Esophagus muscularis mucosa (tissue), 4 donors: ENCODE data around the gene ZNF385C.

ENCODE experiments used
- CTCF ChIP-seq, 3 experiments: fragments of 200-600 bp in 2 of 3; fragments of 450-650 bp in 1 of 3; sonication (generic) in 2 of 3; IDR thresholded peaks; one replicate each; pipeline ENCODE4 v1.5.1; 2017 to 2019; ENCODE audit warnings: antibody characterized with exemption in 3 of 3, mild to moderate bottlenecking in 2 of 3, moderate library complexity in 1 of 3
- EP300 ChIP-seq: sonication (generic); formaldehyde crosslinking; IDR thresholded peaks from one replicate; pipeline ENCODE4 v1.6.1; 2017; ENCODE audit warnings: antibody characterized with exemption
- POLR2A ChIP-seq: fragments of 450-650 bp; IDR thresholded peaks from one replicate; pipeline ENCODE4 v1.6.1; 2017; ENCODE audit warnings: antibody characterized with exemption, moderate library complexity, mild to moderate bottlenecking, low read depth
- POLR2AphosphoS5 ChIP-seq, 2 donors: sonication (generic); formaldehyde crosslinking; IDR thresholded peaks; one replicate each; pipeline ENCODE4 v1.6.1; 2017; ENCODE audit warnings: antibody characterized with exemption in 2 of 2

DNA sequence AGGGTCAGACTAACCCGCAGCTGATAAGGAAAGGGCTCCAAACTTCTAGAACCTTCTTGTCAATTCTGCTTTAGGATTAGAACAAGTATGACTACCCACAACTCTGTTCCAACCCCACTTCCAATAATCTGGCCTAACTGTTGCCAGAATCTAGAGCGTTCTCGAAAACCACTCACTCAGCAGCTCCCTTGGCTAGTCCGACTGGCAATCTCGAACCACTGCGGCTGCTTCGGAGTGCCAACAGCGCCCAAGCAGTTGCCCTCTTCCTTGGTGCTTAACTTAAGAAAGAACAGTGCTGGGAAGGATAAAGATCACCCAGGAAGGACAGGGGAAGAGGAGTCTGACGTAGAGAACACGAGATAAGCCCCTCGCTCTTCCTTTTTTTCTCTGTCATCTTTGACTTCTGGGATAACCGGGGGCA, 81.9 kb downstream of the ZNF385C start:
- TF ChIP-seq CTCF (IDR thresholded peaks at IDR 0.05) = no peak
- no peak for TF ChIP-seq POLR2A
- TF ChIP-seq EP300 = no peak
- TF ChIP-seq POLR2AphosphoS5 (IDR thresholded peaks at IDR 0.05) = no peak
